Measurements from ENCODE around the gene POLR2E.

GRCh38 chr19:1068009-1069001, 26.9 kb downstream of the POLR2E start:
- no peak for TF ChIP-seq CTCF (IDR thresholded peaks at IDR 0.05)
- TF ChIP-seq POLR2A (IDR thresholded peaks at IDR 0.05) = no peak

Data from body of pancreas (tissue), 4 donors.